SK-N-MC (cell line): ENCODE measurements around the gene STKLD1.

ENCODE experiments used
- EZH2 ChIP-seq: fragments of 200-600 bp; sonication (generic); IDR thresholded peaks from one replicate; pipeline ENCODE4 v1.6.1; 2017; ENCODE audit warnings: antibody characterized with exemption
- FOXP2 ChIP-seq: optimal IDR thresholded peaks from 2 replicates; pipeline ENCODE3; 2011; ENCODE audit warnings: mild to moderate bottlenecking, moderate library complexity; ENCODE audit not compliant: insufficient read depth; ENCODE audit errors: extremely low read length, control extremely low read depth
- POLR2AphosphoS5 ChIP-seq: IDR thresholded peaks from 2 replicates; pipeline ENCODE4 v1.6.1; 2012; ENCODE audit warnings: mild to moderate bottlenecking, low read depth, low read length, borderline replicate concordance

- TF ChIP-seq POLR2AphosphoS5 = no peak
- TF ChIP-seq EZH2 = no peak
- TF ChIP-seq FOXP2 = no peak
These were observed 6.2 kb upstream of the STKLD1 start for GRCh38 chr9:133369933-133370332.
